Nucleus accumbens (tissue), 56 donors: ENCODE measurements around the gene RHOXF2.
"Not testable (repeated sequence)": the region's sequence is repeated elsewhere in the genome, so short reads cannot be mapped to it uniquely, and the experiment has no call there.

ENCODE experiments used
- DNase-seq, 56 donors: peaks; one replicate each; lab custom pipeline; 2025; lab: John Stamatoyannopoulos, UW

The RHOXF2 gene

GRCh38 chrX:120196626-120197283, 38.3 kb downstream of the RHOXF2 start:
- not testable (repeated sequence) for DNase-seq

GRCh38 chrX:120200851-120201250, 42.4 kb downstream of the RHOXF2 start:
- no peak for DNase-seq

GRCh38 chrX:120205816-120206753, 47.7 kb downstream of the RHOXF2 start:
- DNase-seq: no peak

GRCh38 chrX:120207009-120207605, 48.7 kb downstream of the RHOXF2 start:
- DNase-seq: peak in 5 of 56 donors; percentile 0 to 14 (median 2)

GRCh38 chrX:120213438-120214265, 55.2 kb downstream of the RHOXF2 start:
- peak in 41 of 56 donors; percentile 0 to 63 (median 11) for DNase-seq
